ENCODE data around the gene NOL3. TPM values are rescaled to one million over a fixed set of nuclear protein-coding genes. Genes with fewer than 3 reads are reported as not detected.

The NOL3 gene
- total RNA-seq, 2 experiments from 2014 or later, result 35.6 to 36.7 TPM

- CTCF ChIA-PET, result interaction anchor here (0.5 to 6.9 kb wide), 16 partner anchors 12 to 289 kb away, joined by 3 to 56 read pairs (median 4); partner anchors contain the start of genes ELMO3 and MATCAP1
- Mint-ChIP-seq H3K27ac (peak overlapping the region; percentile 98), H3K9me3 (no peaks in the 10 kb centered on the region), H3K27me3 (no peaks in the 10 kb centered on the region), H3K4me1 (peaks cover 65% of the 10 kb centered on the region), H3K4me3 (peak overlapping the region; percentile 96), H3K36me3 (ENCODE audit: low read depth) (peaks cover 67% of the 10 kb centered on the region)
- POLR2A ChIA-PET, result interaction anchor here (0.9 to 12.7 kb wide), 18 partner anchors 8 to 182 kb away, joined by 3 to 204 read pairs (median 7); partner anchors contain the start of genes CBFB, E2F4, ELMO3 and MATCAP1
- DNase-seq, result no peak
Measured at GRCh38 chr16:67157106-67157748, 13.1 kb upstream of the NOL3 start.

DNA sequence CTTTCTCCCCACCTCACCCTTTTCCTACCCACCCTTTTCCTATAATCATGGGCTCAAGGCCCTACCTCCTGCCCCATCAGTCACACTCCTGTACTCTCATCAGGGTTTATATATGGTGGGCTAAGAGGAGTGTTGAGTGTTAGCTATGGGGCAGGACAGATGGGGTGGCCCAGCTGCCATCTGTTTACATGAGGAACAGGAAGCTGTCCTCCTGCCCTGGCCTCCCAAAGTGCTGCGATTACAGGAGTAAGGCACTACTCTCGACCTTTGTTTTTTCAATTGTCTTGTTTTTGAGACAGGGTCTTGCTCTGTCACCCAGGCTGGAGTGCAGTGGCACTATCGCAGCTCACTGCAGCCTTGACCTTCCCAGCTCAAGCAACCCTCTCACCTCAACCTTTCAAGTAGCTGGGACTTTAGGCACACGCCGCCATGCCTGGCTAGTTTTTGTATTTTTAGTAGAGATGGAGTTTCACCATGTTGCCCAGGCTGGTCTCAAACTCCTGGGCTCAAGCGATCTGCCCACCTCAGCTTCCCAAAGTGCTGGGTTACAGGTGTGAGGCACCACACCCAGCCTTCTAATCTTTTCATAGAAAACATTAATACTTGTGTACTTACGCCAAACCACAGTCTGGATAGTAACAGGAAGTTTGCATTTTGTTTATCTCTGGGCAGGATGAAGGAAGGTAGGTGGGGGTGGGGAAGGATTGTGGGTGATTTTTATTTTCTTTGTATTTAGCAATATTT is 12.3 kb upstream of the NOL3 start:
- CTCF ChIA-PET, result interaction anchor here (0.5 to 6.9 kb wide), 20 partner anchors 11 to 290 kb away, joined by 3 to 56 read pairs (median 4); partner anchors contain the start of genes ELMO3 and MATCAP1
- no peak for DNase-seq
- Mint-ChIP-seq H3K9me3 (no peaks in the 10 kb centered on the region), H3K36me3 (ENCODE audit: low read depth) (peaks cover 64% of the 10 kb centered on the region), H3K27ac (peak overlapping the region; percentile 98), H3K4me3 (peak overlapping the region; percentile 96), H3K27me3 (peaks cover 3% of the 10 kb centered on the region), H3K4me1 (peaks cover 67% of the 10 kb centered on the region)
- POLR2A ChIA-PET, result interaction anchor here (0.7 to 12.7 kb wide), 31 partner anchors 7 to 404 kb away, joined by 3 to 204 read pairs (median 6); partner anchors contain the start of genes B3GNT9, CBFB, CTCF and E2F4

DNA sequence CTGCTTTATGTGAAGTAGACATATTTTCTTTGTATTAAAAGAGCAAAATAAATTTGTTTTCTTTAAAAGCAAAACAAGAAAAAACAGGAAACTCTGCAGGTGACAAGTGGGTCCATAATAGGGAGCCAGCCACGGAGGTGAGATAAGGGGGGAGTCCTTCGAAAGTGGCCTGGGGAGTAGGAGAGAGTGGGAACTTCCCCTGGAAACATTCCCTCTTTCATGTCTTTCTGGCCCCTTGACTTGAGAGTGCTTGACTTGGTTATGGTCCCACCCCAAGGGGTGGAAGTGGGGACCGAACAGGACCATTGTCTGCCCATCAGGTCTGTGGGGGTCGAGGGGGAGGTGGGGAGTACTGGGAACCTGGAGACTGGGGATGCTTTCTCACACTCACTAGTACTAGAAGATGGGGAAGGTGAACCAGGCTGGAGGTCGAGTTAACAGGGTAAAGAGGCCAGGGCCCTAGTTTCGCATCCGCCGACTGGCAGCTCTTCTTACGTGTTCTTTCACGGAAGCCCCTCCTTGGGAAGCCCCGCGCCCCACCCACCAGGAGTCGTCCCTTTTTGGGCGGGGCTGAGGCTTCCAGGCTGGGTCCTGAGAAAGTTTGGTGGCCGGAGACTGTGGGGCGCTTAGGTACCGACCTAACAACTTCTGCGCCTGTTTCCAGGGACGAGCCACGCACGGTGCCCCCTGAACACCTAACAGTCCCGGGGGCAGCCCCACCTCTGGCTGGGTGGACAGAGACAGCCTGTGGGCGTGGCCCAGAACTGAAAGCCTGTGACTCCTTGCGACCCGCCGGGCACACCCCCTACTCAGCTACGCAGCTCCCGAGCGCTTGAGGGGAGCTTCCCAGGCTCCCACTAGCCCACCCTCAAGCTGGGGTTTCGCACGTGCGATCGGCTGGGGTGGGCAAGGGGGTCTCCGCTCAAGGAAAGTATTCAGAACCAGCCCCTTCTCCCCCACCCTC is 11.4 kb upstream of the NOL3 start:
- Mint-ChIP-seq H3K36me3 (ENCODE audit: low read depth) (peaks cover 57% of the 10 kb centered on the region), H3K27ac (peak overlapping the region; percentile 98), H3K4me1 (peaks cover 65% of the 10 kb centered on the region), H3K27me3 (peaks cover 5% of the 10 kb centered on the region), H3K4me3 (peak overlapping the region; percentile 96), H3K9me3 (no peaks in the 10 kb centered on the region)
- DNase-seq, result peak; percentile 93
- ChIA-PET CTCF (interaction anchor here (0.8 to 6.9 kb wide), 20 partner anchors 8 to 286 kb away, joined by 3 to 56 read pairs (median 4); partner anchors contain the start of genes B3GNT9, ELMO3, MATCAP1 and NOL3), POLR2A (interaction anchor here (0.6 to 12.7 kb wide), 29 partner anchors 8 to 403 kb away, joined by 3 to 204 read pairs (median 5); partner anchors contain the start of genes B3GNT9, CBFB, CTCF and MATCAP1)

GRCh38 chr16:67161595-67162058 is 8.7 kb upstream of the NOL3 start:
- no peak overlapping the region for H3K27ac Mint-ChIP-seq
- H3K4me1 Mint-ChIP-seq, result peaks cover 64% of the 10 kb centered on the region
- peak overlapping the region; percentile 96 for H3K4me3 Mint-ChIP-seq
- ChIA-PET CTCF (interaction anchor here (1.7 to 6.9 kb wide), 5 partner anchors 8 to 185 kb away, joined by 4 to 56 read pairs (median 15); partner anchors contain the start of genes MATCAP1 and NOL3), POLR2A (interaction anchor here (1.7 to 12.7 kb wide), 4 partner anchors 12 to 144 kb away, joined by 11 to 204 read pairs (median 41); partner anchors contain the start of genes MATCAP1 and NOL3)
- no peaks in the 10 kb centered on the region for H3K9me3 Mint-ChIP-seq
- no peak for DNase-seq
- peaks cover 21% of the 10 kb centered on the region for H3K27me3 Mint-ChIP-seq
- H3K36me3 Mint-ChIP-seq (ENCODE audit: low read depth), result peaks cover 51% of the 10 kb centered on the region

GRCh38 chr16:67162506-67163163 is 7.7 kb upstream of the NOL3 start:
- Mint-ChIP-seq H3K27me3 (peaks cover 28% of the 10 kb centered on the region), H3K27ac (no peak overlapping the region), H3K4me3 (peak overlapping the region; percentile 96), H3K36me3 (ENCODE audit: low read depth) (peaks cover 49% of the 10 kb centered on the region), H3K4me1 (peaks cover 60% of the 10 kb centered on the region), H3K9me3 (no peaks in the 10 kb centered on the region)
- no peak for DNase-seq
- ChIA-PET POLR2A (interaction anchor here (1.1 to 12.7 kb wide), 12 partner anchors 9 to 318 kb away, joined by 3 to 204 read pairs (median 5); partner anchors contain the start of genes ATP6V0D1, B3GNT9, CBFB and MATCAP1), CTCF (interaction anchor here (0.9 to 6.9 kb wide), 8 partner anchors 9 to 202 kb away, joined by 3 to 56 read pairs (median 6); partner anchors contain the start of genes B3GNT9, CES3, E2F4 and MATCAP1)

- peaks cover 30% of the 10 kb centered on the region for H3K27me3 Mint-ChIP-seq
- peak overlapping the region; percentile 45 for H3K27ac Mint-ChIP-seq
- H3K4me3 Mint-ChIP-seq, result peak overlapping the region; percentile 63
- H3K9me3 Mint-ChIP-seq, result no peaks in the 10 kb centered on the region
- POLR2A ChIA-PET, result interaction anchor here (1.1 to 12.7 kb wide), 13 partner anchors 9 to 318 kb away, joined by 3 to 204 read pairs (median 5); partner anchors contain the start of genes ATP6V0D1, B3GNT9, CBFB and MATCAP1
- peak; percentile 72 for DNase-seq
- peaks cover 44% of the 10 kb centered on the region for H3K36me3 Mint-ChIP-seq (ENCODE audit: low read depth)
- H3K4me1 Mint-ChIP-seq, result peaks cover 54% of the 10 kb centered on the region
- CTCF ChIA-PET, result interaction anchor here (0.9 to 6.9 kb wide), 8 partner anchors 10 to 202 kb away, joined by 3 to 56 read pairs (median 6); partner anchors contain the start of genes B3GNT9, CES3, E2F4 and MATCAP1
Measured at GRCh38 chr16:67163164-67163998, 7.0 kb upstream of the NOL3 start.

GRCh38 chr16:67163999-67164558 is 6.3 kb upstream of the NOL3 start:
- POLR2A ChIA-PET, result interaction anchor here (0.9 to 12.7 kb wide), 12 partner anchors 9 to 317 kb away, joined by 3 to 204 read pairs (median 5); partner anchors contain the start of genes ATP6V0D1, B3GNT9, CBFB and MATCAP1

DNA sequence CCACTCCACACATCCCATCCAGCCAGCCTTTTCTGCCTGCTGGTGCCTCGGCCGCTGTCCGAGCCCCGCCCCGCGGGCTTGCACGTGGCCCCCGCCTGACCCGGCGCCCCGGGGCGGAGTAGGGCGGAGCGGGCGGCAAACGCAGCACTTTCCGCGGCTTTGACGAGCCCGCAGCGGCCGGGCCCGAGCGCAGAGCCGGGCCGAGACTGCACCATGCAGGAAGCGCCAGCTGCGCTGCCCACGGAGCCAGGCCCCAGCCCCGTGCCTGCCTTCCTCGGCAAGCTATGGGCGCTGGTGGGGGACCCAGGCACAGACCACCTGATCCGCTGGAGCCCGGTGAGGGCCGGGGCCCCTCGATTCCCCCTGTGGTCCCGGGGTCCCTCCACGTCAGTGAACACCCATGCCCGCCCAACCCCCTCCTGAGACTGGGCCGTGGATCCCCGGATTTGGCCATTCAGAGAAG is 5.7 kb upstream of the NOL3 start, which contains the start of gene HSF4:
TSS of gene HSF4 (plus strand) at position 147 of the 463 bp plus-strand sequence. CDS start at position 214, 67 bp downstream.
- peaks cover 41% of the 10 kb centered on the region for H3K36me3 Mint-ChIP-seq (ENCODE audit: low read depth)
- CTCF ChIA-PET, result interaction anchor here (0.7 to 4.8 kb wide), 4 partner anchors 10 to 179 kb away, joined by 3 to 32 read pairs (median 4); no protein-coding TSS in a partner anchor
- H3K27ac Mint-ChIP-seq, result peak within 1 kb of the TSS; percentile 45

More at GRCh38 chr16:67163999-67164558, 6.3 kb upstream of the NOL3 start:
- peaks cover 53% of the 10 kb centered on the region for H3K4me1 Mint-ChIP-seq
- H3K27me3 Mint-ChIP-seq, result peaks cover 34% of the 10 kb centered on the region
- CTCF ChIA-PET, result interaction anchor here (1.5 to 6.9 kb wide), 5 partner anchors 10 to 28 kb away, joined by 4 to 56 read pairs (median 15); partner anchors contain the start of genes B3GNT9, E2F4 and MATCAP1
- H3K9me3 Mint-ChIP-seq, result no peaks in the 10 kb centered on the region
- H3K27ac Mint-ChIP-seq, result peak overlapping the region; percentile 45
- DNase-seq, result no peak
- H3K4me3 Mint-ChIP-seq, result peak overlapping the region; percentile 63
- peaks cover 40% of the 10 kb centered on the region for H3K36me3 Mint-ChIP-seq (ENCODE audit: low read depth)

GRCh38 chr16:67165121-67166078 is 4.9 kb upstream of the NOL3 start:
- Mint-ChIP-seq H3K4me1 (peaks cover 63% of the 10 kb centered on the region), H3K36me3 (ENCODE audit: low read depth) (peaks cover 44% of the 10 kb centered on the region), H3K27ac (no peak overlapping the region), H3K27me3 (peaks cover 39% of the 10 kb centered on the region), H3K4me3 (peak overlapping the region; percentile 51), H3K9me3 (no peaks in the 10 kb centered on the region)
- ChIA-PET POLR2A (interaction anchor here (1.8 to 12.7 kb wide), 2 partner anchors 8 to 11 kb away, joined by 7 to 204 read pairs; partner anchors contain the start of gene NOL3), CTCF (interaction anchor here (0.7 to 4.8 kb wide), 4 partner anchors 9 to 180 kb away, joined by 3 to 32 read pairs (median 4); no protein-coding TSS in a partner anchor)
- no peak for DNase-seq

More for the DNA sequence above, 5.7 kb upstream of the NOL3 start, which contains the start of gene HSF4:
- Mint-ChIP-seq H3K27me3 (peaks cover 34% of the 10 kb centered on the region), H3K4me1 (peaks cover 57% of the 10 kb centered on the region), H3K4me3 (peak within 1 kb of the TSS; percentile 63), H3K9me3 (no peaks in the 10 kb centered on the region)
- POLR2A ChIA-PET, result interaction anchor here (0.9 to 12.7 kb wide), 4 partner anchors 9 to 151 kb away, joined by 3 to 204 read pairs (median 5); partner anchors contain the start of gene NOL3
- DNase-seq, result peak; percentile 46

All from activated CD4-positive, alpha-beta memory T cell treated with anti-CD3 and anti-CD28 coated beads, Interleukin-2, amount 10 ng/mL, durations not matched to agents 7 days and 5 days (primary cell).